OCI-LY3 (cell line): ENCODE measurements around the gene NLRP7.

ENCODE experiments used
- H2AFZ ChIP-seq: fragments of 200-600, 300-600 bp; shearing (Covaris generic); 2 replicates; pipeline ENCODE4 v1.6.0; 2014; ENCODE audit warnings: antibody characterized with exemption, low read depth, low read length
- H3K27ac ChIP-seq: fragments of 200-600, 300-600 bp; sonication (generic); 2 replicates; pipeline ENCODE4 v1.5.1; 2014; ENCODE audit warnings: mild to moderate bottlenecking, low read length, moderate library complexity, mixed read lengths
- H3K27me3 ChIP-seq: fragments of 200-600, 300-600 bp; sonication (generic); 2 replicates; pipeline ENCODE4 v1.6.1; 2014; ENCODE audit warnings: low read depth, low read length, mixed read lengths
- H3K36me3 ChIP-seq: fragments of 200-600, 300-600 bp; sonication (generic); replicated peaks from 2 replicates; pipeline ENCODE3; 2014; ENCODE audit warnings: low read depth, low read length, mixed read lengths
- H3K4me1 ChIP-seq: fragments of 300-600, 200-600 bp; sonication (generic); 2 replicates; pipeline ENCODE4 v1.6.1; 2014; ENCODE audit warnings: low read length, mixed read lengths
- H3K4me2 ChIP-seq: fragments of 200-600, 300-600 bp; sonication (generic); 2 replicates; pipeline ENCODE4 v1.6.1; 2014; ENCODE audit warnings: low read length, mixed read lengths
- H3K4me3 ChIP-seq: fragments of 300-600, 200-600 bp; sonication (generic); 2 replicates; pipeline ENCODE4 v1.5.1; 2014; ENCODE audit warnings: antibody characterized with exemption, mild to moderate bottlenecking, low read length, moderate library complexity
- H3K79me2 ChIP-seq: fragments of 300-600, 200-600 bp; shearing (Covaris generic); 2 replicates; pipeline ENCODE4 v1.6.1; 2014; ENCODE audit warnings: mild to moderate bottlenecking, low read length, mixed read lengths
- H3K9ac ChIP-seq: fragments of 300-600, 200-600 bp; shearing (Covaris generic); 2 replicates; pipeline ENCODE4 v1.6.0; 2014; ENCODE audit warnings: mild to moderate bottlenecking, low read length, moderate library complexity
- H3K9me3 ChIP-seq: fragments of 200-600, 300-600 bp; shearing (Covaris generic); 2 replicates; pipeline ENCODE4 v1.6.1; 2014; ENCODE audit warnings: low read length, mixed read lengths; ENCODE audit not compliant: insufficient read depth
- H4K20me1 ChIP-seq: fragments of 200-600, 300-600 bp; sonication (generic); 2 replicates; pipeline ENCODE4 v1.6.1; 2016; ENCODE audit warnings: low read length, mixed read lengths; ENCODE audit not compliant: insufficient read depth
- EZH2phosphoT487 ChIP-seq: fragments of 200-600 bp; shearing (Covaris generic); IDR thresholded peaks from 2 replicates; pipeline ENCODE4 v1.6.1; 2018; ENCODE audit warnings: antibody characterized with exemption, mixed run types, low read depth
- TF ChIP-seq, protein P1 (sequence below): fragments of 200-600, 300-600 bp; sonication (generic); IDR thresholded peaks from 2 replicates; pipeline ENCODE4 v1.5.1; 2014; ENCODE audit warnings: antibody characterized with exemption, low read length, low read depth

The NLRP7 gene

DNA sequence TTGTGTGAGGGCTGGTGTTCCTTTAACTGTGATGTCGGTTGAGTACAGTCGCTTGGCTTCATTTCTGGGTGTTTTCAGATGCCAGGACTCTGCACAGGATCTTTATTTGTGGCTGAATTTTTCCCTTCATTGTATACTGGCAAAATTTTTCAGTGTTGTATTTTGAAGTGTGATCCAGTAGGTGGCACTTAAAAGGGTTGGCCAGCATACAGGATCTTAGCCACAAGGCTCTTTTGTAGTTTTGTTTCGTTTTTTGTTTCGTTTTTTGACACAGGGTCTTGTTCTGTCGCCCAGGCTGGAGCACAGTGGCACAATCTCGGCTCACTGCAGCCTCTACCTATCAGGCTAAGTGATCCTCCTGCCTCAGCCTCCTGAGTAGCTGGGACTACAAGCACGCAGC is 64.6 kb downstream of the NLRP7 start:
- Histone ChIP-seq H2AFZ (peak overlapping the region; percentile 75; the same call in 1 of the 2 replicates), H3K4me2 (peak overlapping the region; percentile 49), H3K4me1 (peaks cover 13% of the 10 kb centered on the region), H3K79me2 (no peaks in the 10 kb centered on the region), H3K9me3 (no peaks in the 10 kb centered on the region), H3K27me3 (peaks cover 18% of the 10 kb centered on the region), H3K36me3 (no peaks in the 10 kb centered on the region), H3K4me3 (peak overlapping the region; percentile 43), H4K20me1 (no peaks in the 10 kb centered on the region), H3K9ac (peak overlapping the region; percentile 45), H3K27ac (no peak overlapping the region)
- TF ChIP-seq, protein P1, sequence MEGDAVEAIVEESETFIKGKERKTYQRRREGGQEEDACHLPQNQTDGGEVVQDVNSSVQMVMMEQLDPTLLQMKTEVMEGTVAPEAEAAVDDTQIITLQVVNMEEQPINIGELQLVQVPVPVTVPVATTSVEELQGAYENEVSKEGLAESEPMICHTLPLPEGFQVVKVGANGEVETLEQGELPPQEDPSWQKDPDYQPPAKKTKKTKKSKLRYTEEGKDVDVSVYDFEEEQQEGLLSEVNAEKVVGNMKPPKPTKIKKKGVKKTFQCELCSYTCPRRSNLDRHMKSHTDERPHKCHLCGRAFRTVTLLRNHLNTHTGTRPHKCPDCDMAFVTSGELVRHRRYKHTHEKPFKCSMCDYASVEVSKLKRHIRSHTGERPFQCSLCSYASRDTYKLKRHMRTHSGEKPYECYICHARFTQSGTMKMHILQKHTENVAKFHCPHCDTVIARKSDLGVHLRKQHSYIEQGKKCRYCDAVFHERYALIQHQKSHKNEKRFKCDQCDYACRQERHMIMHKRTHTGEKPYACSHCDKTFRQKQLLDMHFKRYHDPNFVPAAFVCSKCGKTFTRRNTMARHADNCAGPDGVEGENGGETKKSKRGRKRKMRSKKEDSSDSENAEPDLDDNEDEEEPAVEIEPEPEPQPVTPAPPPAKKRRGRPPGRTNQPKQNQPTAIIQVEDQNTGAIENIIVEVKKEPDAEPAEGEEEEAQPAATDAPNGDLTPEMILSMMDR, result peak; percentile 67
- TF ChIP-seq EZH2phosphoT487, result no peak

DNA sequence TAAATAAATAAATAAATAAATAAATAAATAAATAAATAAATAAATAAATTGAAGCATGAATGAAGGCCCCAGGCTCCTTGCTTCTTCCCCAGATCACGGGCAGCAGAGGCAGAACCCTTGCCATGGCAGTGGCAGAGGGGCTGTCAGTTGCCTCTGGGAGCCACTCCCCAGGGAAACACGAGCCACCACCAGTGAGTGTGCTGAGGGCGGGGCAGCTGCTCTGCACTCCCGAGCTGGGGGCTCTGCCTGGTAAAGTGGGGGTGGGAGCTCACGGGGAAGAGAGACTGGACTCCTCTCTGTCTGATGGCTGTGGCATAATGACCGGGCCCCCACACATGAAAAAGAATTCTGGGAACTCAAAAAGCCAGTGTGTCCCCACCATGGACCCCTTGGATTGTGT is 65.4 kb downstream of the NLRP7 start:
- Histone ChIP-seq H3K4me1 (peaks cover 13% of the 10 kb centered on the region), H3K36me3 (no peaks in the 10 kb centered on the region), H2AFZ (no peak overlapping the region), H3K9me3 (no peaks in the 10 kb centered on the region), H3K4me3 (no peak overlapping the region), H4K20me1 (no peaks in the 10 kb centered on the region), H3K27ac (no peak overlapping the region), H3K4me2 (peak overlapping the region; percentile 24; the same call in 1 of the 2 replicates), H3K79me2 (no peaks in the 10 kb centered on the region), H3K9ac (no peak overlapping the region), H3K27me3 (peaks cover 25% of the 10 kb centered on the region)
- TF ChIP-seq, protein P1, result no peak
- no peak for TF ChIP-seq EZH2phosphoT487

DNA sequence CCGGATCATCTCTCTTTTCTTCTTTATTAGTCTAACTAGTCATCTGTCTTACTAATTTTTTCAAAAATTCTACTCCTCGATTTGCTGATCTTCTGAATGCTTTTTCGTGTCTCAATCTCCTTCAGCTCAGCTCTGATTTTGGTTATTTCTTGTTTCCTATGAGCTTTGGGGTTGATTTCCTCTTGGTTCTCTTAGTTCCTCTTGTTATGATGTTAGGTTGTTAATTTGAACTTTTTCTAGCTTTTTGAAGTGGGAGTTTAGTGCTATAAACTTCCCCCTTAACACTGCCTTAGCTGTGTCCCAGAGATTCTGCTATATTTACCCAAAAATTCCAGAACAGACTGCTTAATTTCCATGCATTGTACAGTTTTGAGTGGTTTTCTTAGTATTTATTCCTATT is 69.9 kb downstream of the NLRP7 start:
- Histone ChIP-seq H3K4me3 (no peak overlapping the region), H3K4me1 (peaks cover 10% of the 10 kb centered on the region), H3K27me3 (peaks cover 47% of the 10 kb centered on the region), H3K9me3 (no peaks in the 10 kb centered on the region), H3K79me2 (no peaks in the 10 kb centered on the region), H2AFZ (no peak overlapping the region), H3K4me2 (no peak overlapping the region), H3K27ac (no peak overlapping the region), H3K9ac (no peak overlapping the region), H3K36me3 (no peaks in the 10 kb centered on the region), H4K20me1 (no peaks in the 10 kb centered on the region)
- TF ChIP-seq, protein P1, result no peak
- no peak for TF ChIP-seq EZH2phosphoT487

GRCh38 chr19:54875506-54875905 is 71.8 kb downstream of the NLRP7 start:
- no peaks in the 10 kb centered on the region for H3K36me3 ChIP-seq
- peaks cover 48% of the 10 kb centered on the region for H3K27me3 ChIP-seq
- H3K9ac ChIP-seq, result no peak overlapping the region
- H3K4me3 ChIP-seq, result no peak overlapping the region
- no peak overlapping the region for H3K4me2 ChIP-seq
- peaks cover 6% of the 10 kb centered on the region for H3K4me1 ChIP-seq
- H3K27ac ChIP-seq, result no peak overlapping the region
- no peak overlapping the region for H2AFZ ChIP-seq
- no peak for TF ChIP-seq EZH2phosphoT487
- TF ChIP-seq, protein P1, result no peak
- no peaks in the 10 kb centered on the region for H3K79me2 ChIP-seq
- H3K9me3 ChIP-seq, result no peaks in the 10 kb centered on the region
- H4K20me1 ChIP-seq, result no peaks in the 10 kb centered on the region
